Neuron (in vitro differentiated cells): ENCODE measurements around the gene RND2.
A peak's percentile ranks its signal among the peaks of the same experiment; 100 is the strongest.

ENCODE experiments used
- H2AFZ ChIP-seq: one replicate; pipeline ENCODE4 v1.6.1; 2013; ENCODE audit warnings: low read depth, mild to moderate bottlenecking, inconsistent platforms, low read length, moderate library complexity
- H3K27me3 ChIP-seq: one replicate; pipeline ENCODE4 v1.6.1; 2013; ENCODE audit warnings: low read length; ENCODE audit not compliant: insufficient read depth
- H3K36me3 ChIP-seq: one replicate; pipeline ENCODE4 v1.6.1; 2013; ENCODE audit warnings: low read length; ENCODE audit not compliant: insufficient read depth
- H3K4me1 ChIP-seq: one replicate; pipeline ENCODE4 v1.6.1; 2013; ENCODE audit warnings: low read length; ENCODE audit not compliant: insufficient read depth
- H3K4me3 ChIP-seq: 2 replicates; pipeline ENCODE4 v1.5.1; 2013; ENCODE audit warnings: mild to moderate bottlenecking, low read length, moderate library complexity
- H3K9me3 ChIP-seq: one replicate; pipeline ENCODE4 v1.6.1; 2013; ENCODE audit warnings: low read length

The RND2 gene

DNA sequence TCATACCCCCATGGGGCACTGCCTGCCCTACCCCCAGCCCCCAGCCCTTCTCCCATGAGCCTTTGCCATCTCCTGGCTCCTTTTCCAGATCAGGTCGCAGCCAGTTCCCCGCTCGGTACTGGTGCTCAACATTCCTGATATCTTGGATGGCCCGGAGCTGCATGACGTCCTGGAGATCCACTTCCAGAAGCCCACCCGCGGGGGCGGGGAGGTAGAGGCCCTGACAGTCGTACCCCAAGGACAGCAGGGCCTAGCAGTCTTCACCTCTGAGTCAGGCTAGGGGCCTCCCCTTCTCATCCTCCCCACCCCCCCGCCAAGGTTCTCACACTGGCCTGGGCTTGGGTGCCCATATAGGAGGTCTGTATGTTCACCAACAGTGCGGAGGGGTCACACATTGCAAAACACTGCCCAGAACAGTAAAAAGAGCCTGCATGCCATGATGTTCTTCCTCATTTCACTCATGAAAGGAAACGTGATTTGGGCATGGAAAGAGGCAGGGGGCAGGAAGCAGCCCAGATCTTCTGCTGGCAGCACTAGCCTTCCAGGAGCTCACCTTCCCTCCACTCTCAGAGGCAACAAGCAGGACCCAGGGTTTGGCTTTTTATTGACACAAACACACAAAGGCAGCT is 10.9 kb upstream of the RND2 start:
- peaks cover 9% of the 10 kb centered on the region for H3K36me3 ChIP-seq
- no peak overlapping the region for H2AFZ ChIP-seq
- H3K4me3 ChIP-seq: no peak overlapping the region
- no peaks in the 10 kb centered on the region for H3K9me3 ChIP-seq
- H3K27me3 ChIP-seq: no peaks in the 10 kb centered on the region
- H3K4me1 ChIP-seq: peaks cover 34% of the 10 kb centered on the region

DNA sequence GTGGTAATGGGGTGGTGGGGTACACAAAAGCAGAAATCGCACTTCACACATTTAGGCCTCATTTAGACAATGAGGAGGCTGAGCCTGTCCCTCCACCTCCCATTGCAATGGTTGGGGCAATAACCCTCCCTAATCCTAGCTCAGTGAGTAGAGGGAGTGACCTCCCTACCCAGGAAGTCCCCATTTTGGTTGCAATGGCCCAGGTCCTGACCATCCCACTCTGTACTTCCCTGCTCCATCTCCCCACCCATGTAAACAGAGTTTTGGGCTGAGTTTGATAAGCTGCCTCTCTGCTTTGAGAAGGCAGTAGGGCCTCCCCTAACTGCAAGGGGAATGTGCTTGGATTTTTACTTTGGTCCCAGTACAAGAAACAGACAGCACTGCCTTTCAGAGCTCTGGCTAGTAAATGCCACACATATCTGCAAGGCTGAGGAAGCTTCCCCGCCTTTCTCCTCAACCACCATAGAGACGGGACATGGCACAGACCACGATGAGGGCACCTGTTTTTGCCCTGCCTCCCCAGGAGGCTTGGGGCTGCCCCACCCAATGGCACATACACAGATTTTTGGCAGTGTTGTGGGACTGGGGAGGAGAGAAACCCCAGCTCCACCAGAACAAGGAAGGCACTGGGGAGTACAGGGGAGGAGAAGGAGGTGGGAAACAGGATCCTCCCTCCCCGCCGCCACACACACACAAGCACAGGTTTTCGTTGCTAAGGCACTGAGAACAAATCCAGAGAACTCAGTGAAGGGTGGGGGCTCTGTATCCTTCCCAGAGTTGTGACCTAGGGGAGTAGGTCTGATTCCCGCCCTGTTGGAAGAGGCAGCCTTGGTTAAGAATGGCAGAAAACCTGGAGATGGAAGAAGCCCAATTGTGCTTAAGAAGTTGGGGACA is 10.1 kb upstream of the RND2 start:
- Histone ChIP-seq H3K4me3 (no peak overlapping the region), H3K4me1 (peaks cover 42% of the 10 kb centered on the region), H3K27me3 (no peaks in the 10 kb centered on the region), H3K9me3 (no peaks in the 10 kb centered on the region), H2AFZ (no peak overlapping the region), H3K36me3 (peaks cover 9% of the 10 kb centered on the region)

DNA sequence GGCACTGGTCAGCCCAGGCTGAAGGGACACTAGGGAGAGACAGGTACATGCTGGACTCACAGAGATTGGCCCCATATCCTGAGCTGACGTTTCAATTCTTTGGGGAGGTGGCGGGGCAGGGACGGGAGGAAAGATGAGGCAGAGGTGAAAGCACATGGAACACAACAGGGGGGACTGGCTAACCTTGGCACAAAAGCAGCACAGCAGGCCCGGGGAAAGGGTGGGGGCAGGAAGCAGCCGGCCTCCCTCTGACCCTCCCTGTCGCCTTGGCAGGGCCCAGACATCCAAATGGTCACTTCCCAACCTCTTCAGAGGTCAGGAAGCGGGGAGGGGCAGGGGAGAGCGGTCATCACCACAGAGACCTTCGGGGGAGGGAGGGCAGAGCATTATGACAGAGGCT is 9.5 kb upstream of the RND2 start:
- Histone ChIP-seq H3K4me1 (peaks cover 47% of the 10 kb centered on the region), H3K9me3 (no peaks in the 10 kb centered on the region), H3K4me3 (no peak overlapping the region), H3K27me3 (no peaks in the 10 kb centered on the region), H2AFZ (no peak overlapping the region), H3K36me3 (peaks cover 9% of the 10 kb centered on the region)

DNA sequence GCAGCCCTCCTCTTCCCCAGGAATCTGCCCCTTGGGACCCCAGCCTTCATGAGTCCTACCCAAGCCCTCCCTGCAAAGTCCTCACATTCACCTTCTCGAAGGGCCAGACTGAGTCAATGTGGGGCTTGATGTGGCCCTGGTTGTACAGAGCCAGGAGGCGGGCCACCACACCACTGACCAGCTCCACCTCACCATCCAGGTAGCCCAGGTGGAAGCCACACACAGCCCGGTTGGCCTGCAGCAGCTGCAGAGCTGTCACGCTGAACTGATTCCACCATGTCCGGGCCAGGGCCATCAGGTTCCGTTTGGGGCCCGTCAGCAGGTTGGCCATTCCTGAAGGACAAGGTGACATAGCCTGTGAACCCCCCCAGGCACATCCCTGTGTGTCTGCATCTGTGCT is 8.8 kb upstream of the RND2 start:
- peaks cover 9% of the 10 kb centered on the region for H3K36me3 ChIP-seq
- H3K4me1 ChIP-seq: peaks cover 52% of the 10 kb centered on the region
- H3K9me3 ChIP-seq: no peaks in the 10 kb centered on the region
- H3K27me3 ChIP-seq: no peaks in the 10 kb centered on the region
- no peak overlapping the region for H3K4me3 ChIP-seq
- no peak overlapping the region for H2AFZ ChIP-seq

DNA sequence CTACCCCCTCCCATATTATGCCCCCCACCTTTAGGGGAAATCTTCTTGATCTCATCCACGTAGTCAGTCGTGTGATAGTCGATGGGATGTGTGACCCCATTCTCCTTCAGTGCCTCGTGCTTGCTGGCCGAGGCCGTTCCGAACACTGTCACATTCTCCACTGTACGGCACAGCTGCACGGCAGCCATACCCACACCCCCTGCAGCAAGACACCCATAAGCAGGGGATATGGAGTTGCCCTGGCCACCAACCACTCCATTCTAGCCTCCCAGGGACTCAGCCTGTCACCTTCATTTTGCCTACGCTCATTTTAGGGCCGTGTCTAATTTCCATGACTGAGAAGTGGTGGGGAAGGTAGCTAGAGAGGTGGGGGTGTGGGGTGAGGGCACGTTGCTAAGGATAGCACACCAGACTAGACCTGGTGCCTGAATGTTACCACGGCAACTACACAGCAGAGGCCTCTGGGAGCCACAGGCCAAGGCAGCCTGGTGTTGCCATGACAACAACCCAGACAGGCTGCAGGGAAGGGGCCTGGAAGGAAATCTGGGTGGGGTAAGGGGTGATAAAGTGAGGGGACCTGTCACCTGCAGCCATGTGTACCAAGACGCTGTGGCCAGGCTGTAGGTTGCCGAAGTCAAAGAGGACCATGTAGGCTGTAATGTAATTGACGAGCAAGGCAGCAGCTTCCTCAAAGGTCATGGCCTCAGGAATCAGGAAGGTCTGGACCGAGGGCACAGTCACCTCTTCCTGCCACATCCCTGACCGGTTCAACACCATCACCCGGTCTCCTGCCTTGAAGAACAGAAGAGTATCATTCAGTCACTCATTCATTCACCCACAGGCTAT is 6.8 kb upstream of the RND2 start:
- no peak overlapping the region for H2AFZ ChIP-seq
- H3K9me3 ChIP-seq: no peaks in the 10 kb centered on the region
- H3K4me3 ChIP-seq: no peak overlapping the region
- H3K36me3 ChIP-seq: peaks cover 9% of the 10 kb centered on the region
- H3K4me1 ChIP-seq: peaks cover 58% of the 10 kb centered on the region
- no peaks in the 10 kb centered on the region for H3K27me3 ChIP-seq

DNA sequence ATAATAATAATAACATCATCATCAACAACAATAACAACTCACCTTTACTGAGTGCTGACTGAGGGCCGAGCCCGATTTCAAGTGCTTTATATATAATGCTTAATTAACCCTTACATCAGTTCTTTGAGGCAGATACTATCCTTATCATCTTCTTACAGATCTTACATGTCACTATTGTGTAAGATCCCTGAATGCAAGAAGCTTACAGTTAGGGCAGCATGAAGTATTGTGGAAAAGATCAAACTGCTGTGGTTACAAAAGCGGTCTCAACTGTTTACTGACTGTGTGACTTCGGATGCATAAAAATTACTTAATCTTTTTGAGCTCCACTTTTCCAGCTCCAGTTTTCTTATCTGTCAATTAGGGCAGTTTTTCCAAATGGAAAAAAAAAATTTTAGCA is 6.1 kb upstream of the RND2 start:
- Histone ChIP-seq H3K9me3 (no peaks in the 10 kb centered on the region), H3K36me3 (peaks cover 9% of the 10 kb centered on the region), H3K4me3 (no peak overlapping the region), H2AFZ (no peak overlapping the region), H3K4me1 (peaks cover 58% of the 10 kb centered on the region), H3K27me3 (no peaks in the 10 kb centered on the region)

DNA sequence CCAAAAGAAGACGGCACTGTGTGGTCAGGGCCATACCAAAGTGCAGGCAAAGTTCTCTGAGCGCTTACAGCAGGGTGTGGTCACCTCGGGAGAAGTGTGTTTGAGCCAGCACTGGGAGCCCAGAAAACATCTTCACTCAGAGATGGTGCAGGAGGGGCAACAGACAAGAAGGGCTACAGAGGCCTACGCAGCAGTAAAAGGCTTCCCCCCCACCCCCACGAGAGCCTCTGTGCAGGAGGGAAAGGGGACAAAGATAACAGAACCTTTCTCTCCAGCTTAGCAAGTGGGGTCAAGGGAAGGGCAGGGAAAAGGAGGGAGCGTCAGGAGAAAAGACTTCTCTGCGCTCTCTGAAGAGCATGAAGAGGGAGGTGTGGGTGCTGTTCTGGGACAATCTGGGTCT is 5.6 kb upstream of the RND2 start:
- peaks cover 58% of the 10 kb centered on the region for H3K4me1 ChIP-seq
- no peak overlapping the region for H2AFZ ChIP-seq
- peaks cover 9% of the 10 kb centered on the region for H3K36me3 ChIP-seq
- no peaks in the 10 kb centered on the region for H3K27me3 ChIP-seq
- H3K9me3 ChIP-seq: no peaks in the 10 kb centered on the region
- H3K4me3 ChIP-seq: no peak overlapping the region

DNA sequence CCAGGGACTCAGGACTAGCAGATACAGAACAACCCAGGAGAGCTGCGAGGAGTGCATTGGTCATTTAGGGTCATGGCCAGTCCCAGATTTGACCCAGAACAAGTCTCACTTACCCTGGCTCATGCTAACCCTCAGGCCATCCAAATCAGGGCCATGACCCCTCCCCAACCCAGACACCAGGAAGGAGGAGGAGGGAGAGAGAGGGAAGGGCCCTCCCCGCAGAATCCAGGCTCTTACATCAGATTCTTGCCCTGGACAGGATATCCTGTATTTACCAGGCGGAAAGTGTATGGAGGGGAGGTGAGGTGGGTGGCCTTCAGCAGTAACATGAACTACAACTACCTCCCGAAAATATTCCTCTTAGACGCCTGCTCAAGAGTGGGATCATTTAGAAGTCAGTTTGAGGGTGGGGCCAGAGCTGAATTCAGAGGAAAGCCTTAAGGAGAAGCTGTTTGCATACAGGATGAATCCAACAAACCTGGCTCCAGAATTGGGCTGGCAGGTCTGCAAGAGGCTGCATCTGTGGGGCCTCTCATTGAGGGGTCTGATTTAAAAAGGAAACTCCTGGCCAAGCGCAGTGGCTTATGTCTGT is 4.9 kb upstream of the RND2 start:
- no peak overlapping the region for H2AFZ ChIP-seq
- H3K4me1 ChIP-seq: peaks cover 59% of the 10 kb centered on the region
- H3K9me3 ChIP-seq: no peaks in the 10 kb centered on the region
- no peak overlapping the region for H3K4me3 ChIP-seq
- H3K27me3 ChIP-seq: no peaks in the 10 kb centered on the region
- H3K36me3 ChIP-seq: peaks cover 8% of the 10 kb centered on the region

DNA sequence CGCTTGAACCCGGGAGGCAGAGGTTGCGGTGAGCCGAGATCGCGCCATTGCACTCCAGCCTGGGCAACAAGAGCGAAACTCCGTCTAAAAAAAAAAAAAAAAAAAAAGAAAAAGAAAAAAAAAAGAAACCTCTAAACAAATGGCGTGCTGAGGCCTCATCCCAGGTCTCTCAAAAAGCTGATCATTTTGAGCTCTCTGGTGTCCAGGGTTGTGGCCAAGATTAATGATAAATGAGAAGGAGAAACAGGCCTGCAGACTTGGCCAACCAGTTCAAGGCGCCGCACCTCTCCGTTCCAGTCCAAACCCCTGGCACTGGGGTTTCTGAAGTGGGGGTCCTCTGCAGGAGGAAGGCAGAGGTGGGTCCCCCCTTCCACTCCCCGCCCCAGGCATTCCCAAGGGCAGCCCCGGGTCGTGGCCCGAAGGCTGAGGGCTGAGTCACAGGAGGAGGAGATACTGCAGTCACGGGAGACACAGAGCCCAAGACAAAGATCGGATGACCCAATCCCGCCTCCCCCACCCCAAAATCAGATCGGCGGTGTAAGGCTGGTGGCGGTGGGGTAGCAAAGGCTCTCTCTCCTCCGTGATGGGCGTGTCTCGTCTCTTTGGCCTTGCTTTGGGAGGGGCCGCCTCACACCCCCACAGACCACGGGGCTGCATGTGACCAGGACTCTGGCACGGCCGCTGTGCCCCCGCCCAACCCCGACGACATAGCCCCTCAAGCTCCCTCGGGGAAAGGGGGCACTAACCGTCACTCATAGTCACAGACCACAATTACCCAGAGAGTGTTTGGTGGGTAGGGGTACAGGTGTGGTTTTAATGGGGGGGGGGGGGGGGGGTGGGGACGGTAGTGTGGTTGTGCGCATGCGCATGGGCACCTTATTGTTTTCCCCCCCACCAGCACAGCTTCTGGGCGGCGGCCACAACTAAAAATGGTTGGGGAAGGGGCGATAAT is 4.0 kb upstream of the RND2 start:
- Histone ChIP-seq H3K9me3 (no peaks in the 10 kb centered on the region), H3K4me3 (peak overlapping the region; percentile 86), H3K4me1 (peaks cover 58% of the 10 kb centered on the region), H2AFZ (peak overlapping the region; percentile 65), H3K27me3 (no peaks in the 10 kb centered on the region), H3K36me3 (peaks cover 2% of the 10 kb centered on the region)

DNA sequence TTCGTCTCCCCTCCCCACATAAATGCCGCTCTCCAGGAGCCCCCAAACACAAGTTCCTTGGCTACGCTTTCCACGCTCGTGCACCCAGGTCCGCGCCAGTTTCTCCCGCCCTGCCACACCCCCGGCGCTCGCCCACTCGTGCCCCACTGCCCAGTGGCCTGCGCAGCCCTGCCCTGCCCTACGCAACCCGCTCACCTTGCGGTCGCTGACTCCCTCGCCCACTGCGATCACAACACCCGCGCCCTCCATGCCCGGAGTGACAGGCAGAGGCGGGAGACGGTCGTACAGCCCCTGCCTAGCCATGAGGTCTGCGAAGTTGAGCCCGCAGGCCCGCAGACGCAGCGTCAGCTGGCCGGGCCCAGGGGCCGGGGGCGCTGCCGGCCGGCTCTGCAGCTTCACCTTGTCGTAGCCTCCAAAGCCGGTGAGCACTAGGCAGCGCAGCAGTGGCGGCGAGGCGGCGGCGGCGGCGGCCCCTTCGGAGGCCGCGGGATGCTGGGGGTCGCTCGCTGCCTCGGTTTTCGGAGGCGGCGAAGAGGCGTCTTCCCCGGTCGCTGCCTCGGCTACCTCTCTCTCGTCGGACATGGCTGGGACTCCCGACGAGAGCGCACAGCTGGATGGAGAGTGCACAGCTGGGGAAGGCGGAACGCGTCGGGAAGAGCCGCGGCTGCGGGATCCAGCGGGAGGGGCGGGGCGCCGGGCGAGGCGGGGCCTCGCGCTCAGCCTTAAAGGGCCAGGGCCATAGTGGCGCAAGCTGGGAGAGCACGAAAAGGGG is 3.1 kb upstream of the RND2 start, which contains the start of gene VAT1:
TSS of gene VAT1 (minus strand) at position 645 of the 772 bp plus-strand sequence. CDS start at position 582, 63 bp downstream.
- Histone ChIP-seq H2AFZ (peak within 1 kb of the TSS; percentile 65), H3K4me1 (peaks cover 55% of the 10 kb centered on the region), H3K36me3 (no peaks in the 10 kb centered on the region), H3K9me3 (no peaks in the 10 kb centered on the region), H3K27me3 (no peaks in the 10 kb centered on the region), H3K4me3 (peak within 1 kb of the TSS; percentile 86)

DNA sequence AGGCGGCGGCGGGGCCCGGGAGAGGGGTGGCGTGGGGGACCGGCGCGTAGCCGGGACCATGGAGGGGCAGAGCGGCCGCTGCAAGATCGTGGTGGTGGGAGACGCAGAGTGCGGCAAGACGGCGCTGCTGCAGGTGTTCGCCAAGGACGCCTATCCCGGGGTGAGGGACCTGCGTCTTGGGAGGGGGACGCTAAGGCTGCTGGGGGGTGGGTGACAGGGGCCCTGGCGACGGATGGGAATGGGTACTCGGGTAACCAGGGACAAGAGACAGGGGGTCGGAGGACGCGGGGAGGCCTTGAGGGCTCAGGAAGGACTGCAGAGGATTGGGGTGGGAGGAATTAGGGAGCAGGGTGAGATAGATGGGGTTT is 243 bp downstream of the RND2 start:
- no peaks in the 10 kb centered on the region for H3K27me3 ChIP-seq
- H3K4me3 ChIP-seq: peak overlapping the region; percentile 56

More for the DNA sequence above, 243 bp downstream of the RND2 start:
- H3K4me1 ChIP-seq: peaks cover 32% of the 10 kb centered on the region
- no peaks in the 10 kb centered on the region for H3K9me3 ChIP-seq
- H3K36me3 ChIP-seq: no peaks in the 10 kb centered on the region
- peak overlapping the region; percentile 57 for H2AFZ ChIP-seq
